Skin of body (tissue), 2 donors: ENCODE measurements around the gene DCLK1. TPM values are rescaled to one million over a fixed set of nuclear protein-coding genes. Genes with fewer than 3 reads are reported as not detected.
"Not testable (repeated sequence)": the region's sequence is repeated elsewhere in the genome, so short reads cannot be mapped to it uniquely, and the experiment has no call there.

Experiments used
- DNase-seq: peaks from one replicate; lab custom pipeline; 2025; lab: John Stamatoyannopoulos, UW
- total RNA-seq: library from RNA; depleted of rRNA; stranded (reverse); fragments of >200 nt; gene quantifications from one replicate; pipeline ENCODE4 v1.2.3, GENCODE V29; 2014

The DCLK1 gene
- total RNA-seq, 1 donor from 2014 or later = 82.5 TPM

DNA sequence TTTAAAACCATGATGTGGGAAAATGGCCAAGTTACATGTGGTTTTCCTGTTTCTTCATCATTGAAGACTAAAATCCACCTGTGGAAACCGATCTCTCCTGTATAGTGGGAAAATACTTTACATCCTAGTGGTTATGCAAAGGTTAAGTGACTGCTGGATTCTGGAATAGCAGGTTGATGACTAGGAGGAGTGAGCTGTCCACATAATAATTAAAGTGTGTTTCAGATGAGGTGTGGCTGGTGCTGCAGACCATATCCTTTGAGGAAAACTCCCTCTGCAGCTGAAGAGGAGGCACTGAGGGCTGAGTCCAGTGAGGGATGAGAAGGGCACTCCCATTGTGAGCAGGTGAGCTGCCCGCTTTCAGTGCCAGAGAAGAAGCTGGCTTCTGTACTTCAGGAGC, 43.2 kb downstream of the DCLK1 start:
- DNase-seq = no peak

DNA sequence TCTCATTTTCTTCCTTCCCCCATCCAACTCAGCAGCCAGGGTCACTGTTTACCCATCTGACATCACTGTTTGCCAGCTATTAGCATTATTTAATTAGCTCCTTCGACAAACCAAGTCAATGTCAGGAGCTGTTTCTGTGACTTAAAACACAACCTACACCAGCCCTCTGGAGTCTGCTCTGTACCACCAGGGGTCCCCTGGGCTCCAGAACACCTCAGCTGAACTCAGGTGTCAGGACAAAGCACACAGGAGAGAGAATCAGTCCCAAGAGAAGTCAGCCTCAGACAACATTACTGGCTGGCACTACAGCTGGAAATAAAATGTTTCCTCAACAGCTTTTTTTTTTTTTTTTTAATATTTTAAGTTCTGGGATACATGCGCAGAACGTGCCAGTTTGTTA, 45.1 kb downstream of the DCLK1 start:
- no peak for DNase-seq

DNA sequence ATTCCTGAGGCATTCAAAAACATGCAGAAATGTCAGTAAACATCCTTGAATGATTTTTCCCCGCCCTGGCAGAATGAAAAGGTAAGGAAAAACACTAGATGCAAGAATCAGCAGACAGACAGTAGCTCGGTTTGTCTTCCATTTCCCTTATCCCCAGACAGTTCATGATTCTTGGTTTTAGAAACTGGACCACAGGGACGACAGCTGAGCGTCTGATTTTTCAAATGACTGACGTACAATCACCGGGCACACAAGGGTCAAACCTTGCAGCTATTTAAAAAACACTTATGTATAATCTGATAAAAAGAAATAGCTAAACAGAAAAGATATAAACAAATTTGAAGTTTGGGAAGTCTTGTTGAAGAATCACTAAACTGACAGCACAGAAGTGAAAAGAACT, 47.1 kb downstream of the DCLK1 start:
- DNase-seq = no peak

DNA sequence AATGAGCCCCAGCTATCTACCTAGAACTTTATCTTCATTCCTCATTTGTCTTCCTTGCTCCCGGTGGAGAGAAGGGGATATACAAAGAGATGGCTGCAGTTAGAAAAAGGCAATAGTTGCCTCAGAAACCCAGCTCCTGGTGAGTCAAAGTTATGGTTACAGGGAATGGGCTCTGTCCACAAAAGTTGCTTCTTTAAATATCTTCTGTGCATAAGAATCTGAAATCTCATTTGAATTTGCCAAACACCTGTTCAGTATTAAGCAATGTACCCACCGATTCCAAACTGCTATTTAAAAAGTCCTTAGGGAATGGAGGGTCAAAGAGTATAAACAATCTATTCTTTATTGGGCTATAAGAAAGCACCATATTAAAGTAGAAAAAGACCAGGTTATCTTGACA, 48.4 kb downstream of the DCLK1 start:
- DNase-seq = no peak

DNA sequence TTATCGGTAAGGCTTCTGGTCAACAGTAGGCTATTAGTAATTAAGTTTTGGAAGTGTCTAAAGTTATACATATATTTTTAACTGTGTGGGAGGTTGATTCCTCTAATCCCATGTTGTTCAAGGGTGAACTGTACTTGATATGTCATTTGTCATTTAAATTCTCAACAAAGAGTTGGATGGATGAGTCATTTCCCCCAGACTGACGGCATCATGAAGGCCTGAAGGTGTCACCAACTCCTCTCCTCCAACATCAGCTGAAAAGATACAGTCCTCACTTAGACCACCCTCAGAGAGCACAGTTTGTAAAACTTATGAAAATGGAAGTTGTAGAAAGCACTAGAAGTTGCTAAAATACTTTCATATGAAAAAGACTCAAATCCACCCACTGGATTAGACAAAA, 48.8 kb downstream of the DCLK1 start:
- no peak for DNase-seq

DNA sequence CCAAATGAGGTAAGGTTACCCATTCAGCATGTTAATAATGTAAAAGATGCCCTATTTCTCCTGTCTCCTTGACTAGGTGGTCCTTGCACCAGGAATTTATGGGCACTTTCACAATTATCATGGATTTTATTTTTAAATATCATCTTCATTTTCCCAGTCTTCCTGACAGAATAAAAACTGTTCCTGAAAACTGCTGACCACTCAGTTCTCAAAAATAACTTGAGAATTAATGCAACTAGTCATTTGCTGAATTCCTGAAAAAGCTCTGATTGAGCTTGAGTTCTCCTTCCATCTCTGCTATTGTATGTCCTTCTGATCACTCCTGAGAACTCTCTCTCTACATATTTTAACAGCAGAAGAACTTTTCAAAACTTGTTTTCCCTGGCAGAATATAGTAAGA, 55.0 kb downstream of the DCLK1 start:
- DNase-seq = no peak

DNA sequence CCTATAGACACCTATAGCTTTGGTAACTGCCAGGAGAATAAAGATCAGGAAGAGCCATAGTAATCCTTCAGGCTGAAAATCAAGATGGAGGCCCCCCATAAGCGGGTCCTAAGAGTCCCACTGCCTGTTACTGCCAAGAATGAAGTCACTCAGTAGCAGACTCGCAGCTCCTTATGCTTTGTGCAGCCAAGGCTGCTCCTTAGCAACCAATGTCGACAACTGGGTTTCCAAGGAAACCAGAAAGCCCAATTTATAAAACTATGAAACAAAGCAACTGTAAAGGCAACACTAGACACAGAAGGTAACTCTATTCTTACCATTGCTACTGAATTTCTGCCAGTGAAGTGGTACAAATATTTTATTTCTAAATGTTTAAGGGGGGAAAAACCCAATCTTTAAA, 56.5 kb downstream of the DCLK1 start:
- peak; percentile 66 for DNase-seq

DNA sequence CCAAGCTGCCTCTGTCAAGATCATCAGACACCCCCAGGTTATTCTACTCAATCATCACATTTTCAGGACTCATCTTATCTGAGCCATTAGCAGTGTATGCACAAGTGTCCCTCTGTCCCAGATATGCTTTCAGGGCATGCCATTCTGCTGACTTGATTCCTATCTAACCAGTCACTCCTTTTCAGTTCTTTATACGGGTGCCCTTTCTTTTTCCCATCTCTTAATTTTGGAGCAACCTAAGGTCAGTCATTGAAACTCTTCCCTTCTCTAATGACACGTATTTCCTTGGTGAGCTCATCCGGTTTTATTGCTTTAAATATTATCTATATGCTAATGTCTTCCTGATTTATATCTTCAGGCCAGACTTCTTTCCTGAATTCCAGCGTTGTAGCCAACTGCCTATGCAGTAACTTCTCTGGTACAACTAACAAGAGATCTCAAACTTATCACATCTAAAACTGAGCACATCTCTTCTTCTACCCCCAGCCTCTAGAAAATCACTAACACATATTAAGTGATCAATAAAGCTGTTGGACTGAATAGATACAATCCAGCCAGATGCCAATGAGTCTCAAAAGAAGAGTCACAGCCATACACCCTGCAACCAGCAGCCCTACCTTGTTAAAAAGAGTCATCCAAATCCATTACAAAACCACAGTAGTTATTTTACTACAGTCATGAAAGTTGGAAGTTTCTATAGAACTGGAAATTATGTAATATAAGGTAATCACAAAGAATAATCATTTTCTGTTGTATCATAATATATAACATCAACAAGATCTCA, 58.8 kb downstream of the DCLK1 start:
- DNase-seq = peak; percentile 43

DNA sequence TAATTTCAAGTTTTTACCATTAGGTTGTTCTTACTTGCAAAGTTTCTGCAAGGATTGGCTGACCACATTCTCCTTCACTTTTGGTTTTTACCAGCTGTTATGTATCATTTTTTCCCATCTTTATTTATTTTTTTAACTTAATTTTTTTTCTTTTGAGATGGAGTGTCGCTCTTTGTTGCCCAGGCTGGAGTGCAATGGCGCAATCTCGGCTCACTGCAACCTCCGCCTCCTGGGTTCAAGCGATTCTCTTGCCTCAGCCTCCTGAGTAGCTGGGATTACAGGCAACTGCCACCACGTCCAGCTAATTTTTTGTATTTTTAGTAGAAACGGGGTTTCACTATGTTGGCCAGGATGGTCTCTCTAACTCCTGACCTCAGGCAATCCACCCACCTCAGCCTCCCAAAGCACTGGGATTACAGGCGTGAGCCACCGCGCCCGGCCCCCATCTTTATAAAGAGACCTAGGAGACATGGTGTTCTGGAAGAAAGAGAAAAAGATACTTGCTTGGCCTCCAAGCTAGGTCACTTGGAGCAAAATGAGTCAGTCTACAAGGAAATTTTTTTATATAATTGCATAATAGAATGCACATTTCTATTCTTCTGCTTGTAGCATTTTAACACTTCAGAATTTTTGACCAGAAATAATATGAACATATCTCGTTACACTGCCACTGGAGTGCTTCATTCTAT, 60.5 kb downstream of the DCLK1 start:
- DNase-seq = not testable (repeated sequence)

DNA sequence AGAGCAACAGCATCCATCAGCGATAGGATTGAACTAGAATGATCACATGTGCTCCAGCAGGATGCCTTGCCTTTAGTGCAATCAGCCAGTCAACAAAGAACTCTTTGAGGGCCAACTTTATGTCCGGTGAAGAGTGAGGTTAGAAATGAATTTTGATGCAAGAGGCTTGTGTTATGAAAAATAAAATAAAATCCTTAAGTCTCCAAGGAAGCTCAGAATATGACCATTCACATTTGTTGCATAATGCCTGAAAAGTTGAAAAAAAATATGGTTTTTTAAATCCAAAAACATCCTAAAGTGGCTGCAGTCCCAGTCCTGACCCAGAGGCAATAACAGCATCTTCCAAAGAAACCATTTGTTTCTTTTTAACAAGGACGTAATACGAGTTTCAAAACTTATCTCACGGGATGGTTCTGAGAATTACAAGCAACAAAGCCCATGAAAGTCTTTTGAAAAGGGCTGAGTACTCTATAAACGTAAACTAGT, 61.3 kb downstream of the DCLK1 start:
- DNase-seq = peak; percentile 89

DNA sequence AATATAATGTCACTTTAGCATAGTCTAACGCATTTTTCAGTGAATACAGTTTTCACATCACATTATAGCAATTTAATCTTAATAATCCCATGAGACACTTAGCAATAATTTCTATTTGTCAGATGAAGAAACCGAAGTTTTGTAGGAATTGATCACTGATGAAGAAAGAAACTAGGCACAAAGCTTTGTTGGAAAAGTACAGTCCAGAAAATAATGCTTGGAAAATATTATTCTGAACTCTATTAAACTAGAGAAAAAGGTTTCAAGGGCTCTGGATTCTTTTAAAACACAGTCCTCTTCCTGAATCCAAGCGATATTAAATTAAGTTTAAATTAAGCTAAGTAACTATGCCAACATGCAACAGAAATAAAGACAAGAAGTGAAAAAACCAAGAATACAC, 62.2 kb downstream of the DCLK1 start:
- no peak for DNase-seq

DNA sequence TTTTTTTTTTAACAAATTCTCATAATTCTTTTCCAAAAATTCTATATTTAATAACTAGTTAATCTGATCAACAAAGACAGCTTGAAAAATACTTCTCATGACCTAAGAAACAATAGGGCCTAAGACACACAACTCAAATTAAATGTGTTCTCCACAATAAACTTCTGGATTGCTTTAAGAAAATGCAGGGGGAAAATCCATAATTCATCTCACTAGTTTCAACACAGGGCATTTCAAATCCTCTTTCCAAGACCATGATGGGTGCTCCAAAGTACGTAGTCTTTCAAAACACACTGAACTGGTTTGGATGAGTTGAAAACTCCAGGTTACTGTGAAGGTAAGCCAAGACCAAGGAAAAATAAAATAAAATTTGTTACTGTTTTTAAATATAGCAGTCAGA, 62.6 kb downstream of the DCLK1 start:
- peak; percentile 80 for DNase-seq

DNA sequence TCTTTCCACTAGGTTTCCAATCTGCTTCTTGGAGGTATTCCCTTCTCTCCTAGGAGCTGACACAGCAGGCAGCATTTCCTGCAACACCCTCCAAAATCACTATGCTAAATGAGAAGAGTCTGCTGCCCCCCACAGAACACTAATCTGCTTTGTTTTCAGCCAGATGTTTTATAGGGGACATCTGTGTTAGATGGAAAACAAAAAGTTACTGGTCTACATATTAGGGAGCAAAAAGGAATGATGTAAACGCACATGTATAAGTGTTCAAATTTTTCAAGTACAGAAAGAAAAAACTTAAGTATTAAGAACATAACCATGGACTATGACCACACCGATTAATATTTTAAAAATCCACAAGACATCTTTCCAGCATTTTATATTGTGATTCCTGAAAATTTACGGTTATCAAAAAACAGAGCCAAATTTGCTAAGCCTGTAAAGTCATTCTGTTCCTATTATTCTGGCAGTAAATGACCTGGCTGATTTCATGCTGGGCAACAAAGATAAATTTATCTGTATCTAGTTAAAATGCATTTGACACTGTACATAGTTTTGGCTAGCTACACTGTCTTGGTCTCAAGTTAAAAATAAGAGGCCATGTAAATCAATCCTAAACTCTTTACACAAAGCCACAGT, 63.3 kb downstream of the DCLK1 start:
- DNase-seq = peak; percentile 94

DNA sequence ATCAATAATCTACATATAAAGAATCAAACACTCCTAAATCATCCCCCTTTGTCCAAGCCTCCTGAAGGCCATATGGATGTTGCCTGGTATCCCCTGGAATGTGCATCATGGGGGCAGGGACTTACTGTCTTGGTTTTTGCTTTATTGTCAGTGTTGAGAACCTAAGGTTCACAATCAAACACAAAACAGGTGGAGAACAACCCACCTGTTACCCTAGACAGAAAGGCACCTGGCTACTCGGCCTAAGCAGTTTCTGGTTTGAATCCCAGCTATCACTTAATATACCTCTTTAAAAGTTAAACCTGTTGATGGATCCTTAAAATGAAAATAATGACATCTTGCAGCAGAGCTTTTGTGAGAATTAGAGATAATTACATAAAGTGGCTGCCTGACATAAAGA, 68.9 kb downstream of the DCLK1 start:
- DNase-seq = no peak

DNA sequence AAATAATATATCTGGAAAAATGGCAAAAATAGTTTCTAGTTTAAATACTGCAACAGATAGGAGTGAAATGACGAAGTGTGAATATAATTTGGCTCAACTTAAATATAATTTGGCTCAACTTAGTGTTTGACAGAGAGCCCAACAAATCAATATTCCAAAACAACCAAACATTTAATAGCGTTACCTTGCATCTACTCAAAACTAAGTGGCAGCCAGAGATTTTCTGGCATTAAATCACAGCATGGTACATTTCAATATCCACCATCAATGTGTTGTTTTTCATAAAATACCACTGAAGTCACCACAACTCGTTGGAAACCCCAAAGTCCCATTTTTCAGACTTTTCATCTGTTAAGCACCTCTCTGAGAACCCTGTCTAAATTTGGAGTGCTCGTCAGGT, 69.6 kb downstream of the DCLK1 start:
- DNase-seq = no peak

DNA sequence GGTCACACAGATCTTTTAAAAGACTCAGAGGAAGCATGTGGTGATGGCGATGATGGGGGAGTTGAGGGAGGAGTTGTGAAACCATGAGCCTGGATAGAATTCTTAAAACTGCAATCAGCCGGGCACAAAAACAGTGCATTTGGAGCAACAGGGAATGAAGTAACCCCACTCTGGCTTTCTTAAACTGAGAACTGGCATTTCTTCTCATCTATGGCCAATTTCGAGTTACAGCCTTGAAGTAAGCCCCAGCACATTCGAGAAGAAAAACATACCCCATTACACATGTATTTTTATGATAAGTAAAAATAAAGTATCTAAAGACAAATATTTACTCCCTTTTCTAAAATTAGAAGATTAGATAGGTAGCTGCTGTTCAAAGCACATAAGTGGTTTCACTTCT, 70.1 kb downstream of the DCLK1 start:
- DNase-seq = no peak

DNA sequence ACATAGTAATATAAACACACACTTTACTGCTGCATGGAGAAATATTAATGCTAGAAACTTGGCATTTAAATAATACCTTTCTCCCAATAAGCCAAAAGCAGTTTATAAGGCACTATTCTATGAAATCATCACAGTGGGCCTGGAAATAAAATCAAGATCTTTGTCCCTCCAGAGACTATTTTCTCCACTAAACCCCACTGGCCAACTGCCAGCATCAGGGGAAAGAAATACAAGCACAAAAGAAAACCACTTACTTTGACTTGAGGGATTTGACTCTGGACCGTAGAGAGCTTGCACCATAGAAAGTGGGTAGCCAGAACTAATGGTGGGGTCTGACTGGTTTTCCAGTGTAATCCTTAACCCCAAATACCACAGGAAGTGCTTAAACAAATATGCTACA, 71.9 kb downstream of the DCLK1 start:
- DNase-seq = peak; percentile 68

DNA sequence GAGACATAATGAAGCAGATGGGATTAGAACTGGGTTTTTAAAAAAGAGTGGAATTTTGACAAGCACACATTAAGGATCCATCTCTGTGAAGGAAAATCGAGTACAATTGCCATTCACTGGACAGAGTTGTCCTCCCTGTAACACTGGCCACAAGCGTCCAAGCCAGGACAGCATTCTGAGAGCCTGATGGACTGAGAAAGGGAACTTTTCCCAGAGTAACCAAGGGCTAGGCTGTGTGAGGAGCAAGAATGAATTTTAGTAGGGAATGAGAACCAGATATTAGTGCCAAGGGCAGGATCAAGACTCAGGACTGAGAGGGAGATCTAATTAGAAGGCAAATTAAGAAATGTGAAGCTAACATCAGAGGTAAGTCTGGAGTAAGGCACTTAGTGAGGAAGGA, 73.1 kb downstream of the DCLK1 start:
- DNase-seq = no peak

DNA sequence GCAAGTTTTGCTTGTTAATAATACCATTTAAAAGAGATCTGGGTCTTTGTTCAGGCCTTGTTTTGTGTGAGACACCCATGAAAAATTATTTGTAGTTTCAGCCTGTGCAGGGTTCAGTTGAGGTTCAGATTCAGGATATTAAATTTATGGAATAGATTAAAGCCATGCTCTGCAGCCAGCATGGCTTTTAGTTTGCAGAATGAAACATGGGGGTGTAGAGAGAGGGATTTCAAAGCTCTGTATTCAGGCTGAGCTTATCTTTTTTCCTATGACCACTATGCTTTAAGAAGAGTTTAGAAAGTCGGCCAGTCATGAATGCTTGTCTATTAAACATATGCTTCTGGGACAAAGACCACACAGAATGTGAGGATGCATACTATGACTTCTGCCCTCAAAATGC, 73.6 kb downstream of the DCLK1 start:
- DNase-seq = no peak

DNA sequence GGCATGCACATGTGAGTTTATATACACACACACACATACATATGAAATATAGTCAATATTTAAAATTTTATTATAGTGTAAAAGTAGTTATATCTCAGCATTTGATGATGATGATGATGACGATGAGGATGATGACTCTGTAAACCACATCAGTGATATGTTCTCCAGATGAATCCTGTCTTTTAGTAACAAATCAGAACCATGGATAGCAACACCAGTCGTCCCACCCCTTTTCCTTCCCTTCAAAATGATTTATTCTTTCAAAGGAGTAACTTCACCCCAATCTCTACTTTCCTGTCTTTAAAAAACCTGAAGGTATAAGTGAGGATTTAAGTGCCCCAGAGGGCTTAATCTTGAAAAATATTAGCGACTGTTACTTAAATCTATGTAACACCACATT, 74.1 kb downstream of the DCLK1 start:
- peak; percentile 18 for DNase-seq

DNA sequence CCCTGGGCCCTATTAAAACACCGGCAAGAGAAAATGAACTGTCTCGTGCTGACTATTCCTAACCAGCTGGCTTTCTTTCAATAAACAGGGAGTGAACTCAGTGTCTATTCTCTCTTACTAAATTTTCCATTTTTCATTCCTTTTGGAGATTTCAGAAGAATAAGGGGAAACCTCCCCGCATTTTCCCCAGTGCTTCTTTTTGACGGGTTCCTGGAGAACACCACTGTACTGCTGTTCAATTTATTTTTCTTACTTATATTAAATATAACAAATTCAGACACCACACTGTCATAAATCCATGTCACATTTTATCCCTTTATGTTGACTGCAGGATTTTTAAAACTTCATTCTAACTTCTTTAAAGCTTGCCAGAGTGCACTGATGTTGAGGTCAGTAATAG, 75.8 kb downstream of the DCLK1 start:
- DNase-seq = no peak

DNA sequence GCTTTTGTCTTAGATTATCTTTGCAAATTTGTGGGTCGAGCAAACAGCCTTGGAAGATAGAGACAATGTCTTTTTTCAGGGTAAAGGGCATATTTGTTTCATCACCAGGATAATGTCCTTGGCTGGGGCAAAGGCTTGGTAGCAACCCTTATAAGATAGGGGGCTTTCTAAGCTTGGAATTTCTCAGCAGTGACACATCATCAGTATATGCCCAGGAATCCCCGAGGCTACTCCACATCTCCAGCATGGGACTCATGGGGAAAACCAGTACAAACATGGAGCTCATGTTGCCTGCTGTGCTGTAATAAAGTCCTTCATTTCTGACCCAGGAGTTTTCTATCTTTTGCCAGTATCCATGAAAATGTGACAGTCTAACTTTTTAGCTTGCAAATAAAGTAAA, 77.1 kb downstream of the DCLK1 start:
- DNase-seq = no peak

DNA sequence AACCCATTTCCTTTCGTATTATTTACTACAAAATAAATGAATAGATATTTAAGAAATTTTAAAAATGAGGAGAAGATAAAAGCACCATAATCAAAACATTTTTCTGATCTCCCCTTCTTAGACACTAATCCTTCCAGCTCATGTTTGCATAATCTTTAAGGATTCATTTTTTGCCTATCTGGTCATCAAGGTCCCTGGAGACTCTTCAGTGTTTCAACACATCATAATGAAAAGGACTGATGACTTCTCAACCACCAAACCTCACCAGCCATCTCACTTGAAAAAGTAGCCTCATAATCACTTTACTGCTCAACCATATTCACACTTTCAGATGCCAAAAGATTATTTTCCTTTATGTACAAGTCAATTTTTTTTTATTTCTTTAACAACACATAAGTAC, 80.1 kb downstream of the DCLK1 start:
- DNase-seq = no peak
